Body of pancreas (tissue), 4 donors: ENCODE data around the gene PTPRM.
"Not testable (repeated sequence)": the region's sequence is repeated elsewhere in the genome, so short reads cannot be mapped to it uniquely, and the experiment has no call there.

Source experiments
- POLR2A ChIP-seq, 3 donors: fragments of 450-650 bp; IDR thresholded peaks; one replicate each; pipeline ENCODE4 v1.6.1; 2016; ENCODE audit warnings: antibody characterized with exemption in 3 of 3, mild to moderate bottlenecking in 2 of 3
- TF ChIP-seq, protein P1 (sequence below), 7 experiments: fragments of 450-650 bp in 4 of 7; fragments of 200-600 bp in 3 of 7; sonication (generic) in 3 of 7; IDR thresholded peaks; one replicate each; pipeline ENCODE4 v1.5.1; 2016 to 2019; ENCODE audit warnings: antibody characterized with exemption in 7 of 7

DNA sequence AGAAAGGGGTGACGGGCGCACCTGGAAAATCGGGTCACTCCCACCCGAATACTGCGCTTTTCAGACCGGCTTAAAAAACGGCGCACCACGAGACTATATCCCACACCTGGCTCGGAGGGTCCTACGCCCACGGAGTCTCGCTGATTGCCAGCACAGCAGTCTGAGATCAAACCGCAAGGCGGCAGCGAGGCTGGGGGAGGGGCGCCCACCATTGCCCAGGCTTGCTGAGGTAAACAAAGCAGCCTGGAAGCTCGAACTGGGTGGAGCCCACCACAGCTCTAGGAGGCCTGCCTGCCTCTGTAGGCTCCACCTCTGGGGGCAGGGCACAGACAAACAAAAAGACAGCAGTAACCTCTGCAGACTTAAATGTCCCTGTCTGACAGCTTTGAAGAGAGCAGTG, 399.6 kb downstream of the PTPRM start:
- TF ChIP-seq, protein P1, sequence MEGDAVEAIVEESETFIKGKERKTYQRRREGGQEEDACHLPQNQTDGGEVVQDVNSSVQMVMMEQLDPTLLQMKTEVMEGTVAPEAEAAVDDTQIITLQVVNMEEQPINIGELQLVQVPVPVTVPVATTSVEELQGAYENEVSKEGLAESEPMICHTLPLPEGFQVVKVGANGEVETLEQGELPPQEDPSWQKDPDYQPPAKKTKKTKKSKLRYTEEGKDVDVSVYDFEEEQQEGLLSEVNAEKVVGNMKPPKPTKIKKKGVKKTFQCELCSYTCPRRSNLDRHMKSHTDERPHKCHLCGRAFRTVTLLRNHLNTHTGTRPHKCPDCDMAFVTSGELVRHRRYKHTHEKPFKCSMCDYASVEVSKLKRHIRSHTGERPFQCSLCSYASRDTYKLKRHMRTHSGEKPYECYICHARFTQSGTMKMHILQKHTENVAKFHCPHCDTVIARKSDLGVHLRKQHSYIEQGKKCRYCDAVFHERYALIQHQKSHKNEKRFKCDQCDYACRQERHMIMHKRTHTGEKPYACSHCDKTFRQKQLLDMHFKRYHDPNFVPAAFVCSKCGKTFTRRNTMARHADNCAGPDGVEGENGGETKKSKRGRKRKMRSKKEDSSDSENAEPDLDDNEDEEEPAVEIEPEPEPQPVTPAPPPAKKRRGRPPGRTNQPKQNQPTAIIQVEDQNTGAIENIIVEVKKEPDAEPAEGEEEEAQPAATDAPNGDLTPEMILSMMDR (IDR thresholded peaks at IDR 0.05): not testable (repeated sequence)
- TF ChIP-seq POLR2A (IDR thresholded peaks at IDR 0.05): not testable (repeated sequence)
